H9 (cell line): ENCODE results near the gene NEU3. TPM values are rescaled to one million over a fixed set of nuclear protein-coding genes. Genes with fewer than 3 reads are reported as not detected.

Experiments used
- DNase-seq: peaks from one replicate; pipeline ENCODE4 v3.0.0-alpha.2; 2017
- H2AFZ ChIP-seq: one replicate; pipeline ENCODE4 v1.6.1; 2013; ENCODE audit warnings: mild to moderate bottlenecking, low read length, control low read depth, moderate library complexity
- H2AK5ac ChIP-seq: 2 replicates; pipeline ENCODE4 v1.6.1; 2013; ENCODE audit warnings: low read length, control low read depth, mixed read lengths; ENCODE audit not compliant: insufficient read length
- H2BK120ac ChIP-seq: one replicate; pipeline ENCODE4 v1.6.1; 2013; ENCODE audit warnings: low read depth, mild to moderate bottlenecking, low read length, control low read depth, inconsistent platforms; ENCODE audit not compliant: poor library complexity, severe bottlenecking
- H2BK12ac ChIP-seq: 2 replicates; pipeline ENCODE4 v1.6.1; 2013; ENCODE audit warnings: low read length, control low read depth, mixed read lengths, low read depth; ENCODE audit not compliant: insufficient read length
- H2BK15ac ChIP-seq: 2 replicates; pipeline ENCODE4 v1.6.1; 2013; ENCODE audit warnings: low read depth, low read length, control low read depth
- H2BK20ac ChIP-seq: one replicate; pipeline ENCODE4 v1.6.1; 2013; ENCODE audit warnings: low read depth, mild to moderate bottlenecking, low read length, control low read depth, inconsistent platforms; ENCODE audit not compliant: poor library complexity, severe bottlenecking
- H2BK5ac ChIP-seq: 2 replicates; pipeline ENCODE4 v1.6.1; 2013; ENCODE audit warnings: low read length, control low read depth, mixed read lengths; ENCODE audit not compliant: insufficient read length
- H3K14ac ChIP-seq: 2 replicates; pipeline ENCODE4 v1.6.1; 2013; ENCODE audit warnings: low read length, control low read depth; ENCODE audit not compliant: insufficient read depth
- H3K18ac ChIP-seq: 2 replicates; pipeline ENCODE4 v1.6.1; 2013; ENCODE audit warnings: low read depth, mild to moderate bottlenecking, mixed read lengths, low read length, control low read depth; ENCODE audit not compliant: insufficient read length
- H3K23ac ChIP-seq: 2 replicates; pipeline ENCODE4 v1.6.1; 2013; ENCODE audit warnings: low read length, control low read depth, mixed read lengths, low read depth; ENCODE audit not compliant: insufficient read length
- H3K23me2 ChIP-seq: 2 replicates; pipeline ENCODE4 v1.6.1; 2013; ENCODE audit warnings: low read depth, mild to moderate bottlenecking, mixed read lengths, low read length, control low read depth; ENCODE audit not compliant: insufficient read length, poor library complexity, severe bottlenecking
- H3K27ac ChIP-seq: 2 replicates; pipeline ENCODE4 v1.5.1; 2013; ENCODE audit warnings: low read length, control low read depth, mixed read lengths, low read depth; ENCODE audit not compliant: insufficient read length
- H3K27me3 ChIP-seq: 2 replicates; pipeline ENCODE4 v1.6.1; 2013; ENCODE audit warnings: low read length, control low read depth, inconsistent platforms; ENCODE audit not compliant: insufficient read depth
- H3K4ac ChIP-seq: 2 replicates; pipeline ENCODE4 v1.6.1; 2013; ENCODE audit warnings: low read depth, mild to moderate bottlenecking, control low read depth, inconsistent platforms, low read length, moderate library complexity
- H3K4me1 ChIP-seq: 2 replicates; pipeline ENCODE4 v1.6.1; 2013; ENCODE audit warnings: low read length, control low read depth, inconsistent platforms; ENCODE audit not compliant: insufficient read depth
- H3K4me2 ChIP-seq: 2 replicates; pipeline ENCODE4 v1.6.1; 2013; ENCODE audit warnings: low read length, control low read depth, mixed read lengths; ENCODE audit not compliant: insufficient read length, insufficient read depth
- H3K56ac ChIP-seq: 2 replicates; pipeline ENCODE4 v1.6.1; 2013; ENCODE audit warnings: low read depth, mild to moderate bottlenecking, mixed read lengths, low read length, control low read depth; ENCODE audit not compliant: insufficient read length
- H3K79me1 ChIP-seq: 2 replicates; pipeline ENCODE4 v1.6.1; 2013; ENCODE audit warnings: low read depth, mild to moderate bottlenecking, moderate library complexity, low read length, control low read depth, inconsistent platforms; ENCODE audit not compliant: insufficient read depth, poor library complexity, severe bottlenecking
- H3K79me2 ChIP-seq: 2 replicates; pipeline ENCODE4 v1.6.1; 2013; ENCODE audit warnings: low read length, control low read depth, inconsistent platforms; ENCODE audit not compliant: insufficient read depth
- H3K9ac ChIP-seq: 2 replicates; pipeline ENCODE4 v1.6.1; 2013; ENCODE audit warnings: low read length, control low read depth, mixed read lengths; ENCODE audit not compliant: insufficient read length; ENCODE audit errors: extremely low read depth
- H3K9me3 ChIP-seq: one replicate; pipeline ENCODE4 v1.6.1; 2013; ENCODE audit warnings: low read depth, low read length, inconsistent platforms; ENCODE audit not compliant: control insufficient read depth
- H3T11ph ChIP-seq: one replicate; pipeline ENCODE4 v1.6.1; 2013; ENCODE audit warnings: mild to moderate bottlenecking, low read length, control low read depth, inconsistent platforms
- H4K20me1 ChIP-seq: one replicate; pipeline ENCODE4 v1.6.1; 2013; ENCODE audit not compliant: control insufficient read depth, insufficient read length, insufficient read depth
- H4K5ac ChIP-seq: 2 replicates; pipeline ENCODE4 v1.6.1; 2013; ENCODE audit warnings: low read depth, mild to moderate bottlenecking, mixed read lengths, low read length, control low read depth; ENCODE audit not compliant: insufficient read length
- H4K8ac ChIP-seq: replicated peaks from 2 replicates; pipeline ENCODE4 v1.6.1; 2013; ENCODE audit warnings: low read length, control low read depth, mixed read lengths, low read depth; ENCODE audit not compliant: insufficient read length
- H4K91ac ChIP-seq: 2 replicates; pipeline ENCODE4 v1.6.1; 2013; ENCODE audit warnings: low read depth, mild to moderate bottlenecking, moderate library complexity, mixed read lengths, low read length, control low read depth; ENCODE audit not compliant: insufficient read length
- H3K27ac Mint-ChIP-seq, 3 experiments: 2 replicates in 2 of 3; 3 replicates in 1 of 3; pipeline ENCODE4 v1.8.0; 2020 to 2021; ENCODE audit warnings: mixed read lengths in 3 of 3, mild to moderate bottlenecking in 1 of 3, moderate library complexity in 1 of 3
- H3K27me3 Mint-ChIP-seq: 2 replicates; pipeline ENCODE4 v1.8.0; 2021; ENCODE audit warnings: low read depth, mild to moderate bottlenecking, moderate library complexity, mixed read lengths
- H3K36me3 Mint-ChIP-seq, 3 experiments: 2 replicates in 2 of 3; 3 replicates in 1 of 3; pipeline ENCODE4 v1.8.0; 2020 to 2021; ENCODE audit warnings: low read depth in 3 of 3, mixed read lengths in 3 of 3; ENCODE audit not compliant: insufficient read depth in 1 of 3
- H3K4me1 Mint-ChIP-seq, 2 experiments: 2 replicates each; pipeline ENCODE4 v1.8.0; 2020; ENCODE audit warnings: mixed read lengths in 2 of 2
- H3K4me3 Mint-ChIP-seq, 2 experiments: 2 replicates in 1 of 2; 3 replicates in 1 of 2; pipeline ENCODE4 v1.8.0; 2020 to 2021; ENCODE audit warnings: mild to moderate bottlenecking in 2 of 2, mixed read lengths in 2 of 2, moderate library complexity in 1 of 2
- H3K9me3 Mint-ChIP-seq, 2 experiments: 2 replicates in 1 of 2; 3 replicates in 1 of 2; pipeline ENCODE4 v1.8.0; 2020; ENCODE audit warnings: mild to moderate bottlenecking in 2 of 2, mixed read lengths in 2 of 2, moderate library complexity in 1 of 2
- WGBS: extraction: QIAGEN DNeasy Blood & Tissue Kit; methylation state at CpG from one replicate; pipeline ENCODE4 v1.1.7; 2013; ENCODE audit warnings: missing lambda C conversion rate, low lambda C conversion rate, mixed read lengths; ENCODE audit not compliant: insufficient read length; ENCODE audit errors: extremely low coverage; 5-methylcytosine and 5-hydroxymethylcytosine counted together
- total RNA-seq: library from RNA; stranded (reverse); gene quantifications from 2 replicates; pipeline ENCODE4 v1.2.1, GENCODE V29; 2021
- TF ChIP-seq, protein P1 (sequence below): fragments of 200-600 bp; sonication (generic); conservative IDR thresholded peaks from 3 replicates; pipeline ENCODE4 v1.8.0; 2021; ENCODE audit warnings: antibody characterized with exemption, mild to moderate bottlenecking

NEU3 gene
- total RNA-seq, 1 experiment from 2014 or later, result 15.9 TPM

DNA sequence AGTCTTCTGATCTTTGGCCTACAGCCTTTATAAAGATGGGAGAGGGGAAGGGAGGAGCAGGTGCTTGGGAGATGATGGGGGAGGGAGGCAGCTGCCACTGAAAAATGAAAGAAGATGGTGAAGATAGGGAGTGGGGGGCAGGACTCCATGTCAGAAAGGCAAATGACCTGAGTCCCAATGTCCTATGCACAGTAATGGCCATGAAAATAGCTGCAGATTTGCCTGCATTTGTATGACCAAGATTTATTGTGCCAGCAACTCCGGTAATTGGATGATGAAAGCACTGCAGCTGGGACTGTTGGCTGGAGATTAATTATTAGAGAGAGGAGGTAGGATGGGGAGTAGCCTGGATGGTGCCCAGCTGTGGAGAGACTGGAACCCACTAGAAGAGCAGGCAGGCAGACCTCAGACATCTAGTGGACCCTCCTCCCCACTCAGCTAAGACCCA is 36.1 kb downstream of the NEU3 start:
- Histone ChIP-seq H4K91ac (no peak overlapping the region), H3K4ac (no peak overlapping the region), H2BK120ac (no peak overlapping the region), H3K79me2 (no peaks in the 10 kb centered on the region), H4K8ac (no peak overlapping the region), H3K14ac (no peak overlapping the region), H3T11ph (no peak overlapping the region), H3K27me3 (no peaks in the 10 kb centered on the region), H3K23me2 (no peaks in the 10 kb centered on the region), H3K23ac (no peak overlapping the region), H2BK5ac (no peak overlapping the region), H3K4me1 (no peaks in the 10 kb centered on the region), H4K20me1 (no peaks in the 10 kb centered on the region), H2AFZ (no peak overlapping the region), H3K9me3 (no peaks in the 10 kb centered on the region), H2BK12ac (no peak overlapping the region), H3K18ac (no peak overlapping the region), H3K4me2 (no peak overlapping the region), H2BK20ac (no peak overlapping the region), H4K5ac (no peak overlapping the region), H3K56ac (no peak overlapping the region), H2AK5ac (no peak overlapping the region), H3K79me1 (no peaks in the 10 kb centered on the region), H3K9ac (no peak overlapping the region), H3K27ac (no peak overlapping the region), H2BK15ac (no peak overlapping the region)
- H3K4me3 Mint-ChIP-seq, result no peak overlapping the region
- no CpG with 5 or more reads among the region's 1 CpG for WGBS
- no peak overlapping the region for H3K27ac Mint-ChIP-seq
- H3K4me1 Mint-ChIP-seq, result peaks cover 0 to 3% of the 10 kb centered on the region in 2 experiments; a peak in 1 of 4 replicates
- peaks cover 13% of the 10 kb centered on the region in 2 experiments for H3K9me3 Mint-ChIP-seq
- no peak for DNase-seq
- peaks cover 5 to 13% (median 8%) of the 10 kb centered on the region in 3 experiments; a peak in 6 of 7 replicates for H3K36me3 Mint-ChIP-seq
- H3K27me3 Mint-ChIP-seq, result no peaks in the 10 kb centered on the region
- TF ChIP-seq, protein P1, sequence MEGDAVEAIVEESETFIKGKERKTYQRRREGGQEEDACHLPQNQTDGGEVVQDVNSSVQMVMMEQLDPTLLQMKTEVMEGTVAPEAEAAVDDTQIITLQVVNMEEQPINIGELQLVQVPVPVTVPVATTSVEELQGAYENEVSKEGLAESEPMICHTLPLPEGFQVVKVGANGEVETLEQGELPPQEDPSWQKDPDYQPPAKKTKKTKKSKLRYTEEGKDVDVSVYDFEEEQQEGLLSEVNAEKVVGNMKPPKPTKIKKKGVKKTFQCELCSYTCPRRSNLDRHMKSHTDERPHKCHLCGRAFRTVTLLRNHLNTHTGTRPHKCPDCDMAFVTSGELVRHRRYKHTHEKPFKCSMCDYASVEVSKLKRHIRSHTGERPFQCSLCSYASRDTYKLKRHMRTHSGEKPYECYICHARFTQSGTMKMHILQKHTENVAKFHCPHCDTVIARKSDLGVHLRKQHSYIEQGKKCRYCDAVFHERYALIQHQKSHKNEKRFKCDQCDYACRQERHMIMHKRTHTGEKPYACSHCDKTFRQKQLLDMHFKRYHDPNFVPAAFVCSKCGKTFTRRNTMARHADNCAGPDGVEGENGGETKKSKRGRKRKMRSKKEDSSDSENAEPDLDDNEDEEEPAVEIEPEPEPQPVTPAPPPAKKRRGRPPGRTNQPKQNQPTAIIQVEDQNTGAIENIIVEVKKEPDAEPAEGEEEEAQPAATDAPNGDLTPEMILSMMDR, result no peak
